Measurements from ENCODE around the gene NLGN2.
A peak's percentile ranks its signal among the peaks of the same experiment; 100 is the strongest.

The NLGN2 gene

GRCh38 chr17:7462474-7463371, 55.1 kb downstream of the NLGN2 start:
- Histone ChIP-seq H3K27me3 (replicated peaks; ENCODE audit: control insufficient read depth, insufficient read depth, low read length) (no peaks in the 10 kb centered on the region), H3K36me3 (ENCODE audit: control insufficient read depth, insufficient read depth, low read length, severe bottlenecking) (peaks cover 34% of the 10 kb centered on the region), H3K9ac (ENCODE audit: low read length) (no peak overlapping the region), H3K4me1 (ENCODE audit: control insufficient read depth, insufficient read depth, low read length) (peaks cover 27% of the 10 kb centered on the region), H3K4me3 (ENCODE audit: low read length) (no peak overlapping the region), H3K9me3 (ENCODE audit: control insufficient read depth, low read length) (no peaks in the 10 kb centered on the region)
- DNase-seq (ENCODE audit: low read depth), result no peak

GRCh38 chr17:7463372-7463846, 55.8 kb downstream of the NLGN2 start:
- H3K4me3 ChIP-seq (ENCODE audit: low read length), result no peak overlapping the region
- H3K9me3 ChIP-seq (ENCODE audit: control insufficient read depth, low read length), result no peaks in the 10 kb centered on the region
- H3K4me1 ChIP-seq (ENCODE audit: control insufficient read depth, insufficient read depth, low read length), result peaks cover 27% of the 10 kb centered on the region
- H3K36me3 ChIP-seq (ENCODE audit: control insufficient read depth, insufficient read depth, low read length, severe bottlenecking), result peaks cover 36% of the 10 kb centered on the region
- no peaks in the 10 kb centered on the region for H3K27me3 ChIP-seq (replicated peaks; ENCODE audit: control insufficient read depth, insufficient read depth, low read length)
- H3K9ac ChIP-seq (ENCODE audit: low read length), result no peak overlapping the region
- no peak for DNase-seq (ENCODE audit: low read depth)

GRCh38 chr17:7464081-7464480, 56.4 kb downstream of the NLGN2 start:
- Histone ChIP-seq H3K4me1 (ENCODE audit: control insufficient read depth, insufficient read depth, low read length) (peaks cover 29% of the 10 kb centered on the region), H3K9me3 (ENCODE audit: control insufficient read depth, low read length) (no peaks in the 10 kb centered on the region), H3K9ac (ENCODE audit: low read length) (no peak overlapping the region), H3K36me3 (ENCODE audit: control insufficient read depth, insufficient read depth, low read length, severe bottlenecking) (peaks cover 38% of the 10 kb centered on the region), H3K27me3 (replicated peaks; ENCODE audit: control insufficient read depth, insufficient read depth, low read length) (no peaks in the 10 kb centered on the region), H3K4me3 (ENCODE audit: low read length) (no peak overlapping the region)
- no peak for DNase-seq (ENCODE audit: low read depth)

GRCh38 chr17:7465597-7466275, 58.1 kb downstream of the NLGN2 start:
- H3K9ac ChIP-seq (ENCODE audit: low read length), result no peak overlapping the region
- DNase-seq (ENCODE audit: low read depth), result no peak
- peaks cover 38% of the 10 kb centered on the region for H3K36me3 ChIP-seq (ENCODE audit: control insufficient read depth, insufficient read depth, low read length, severe bottlenecking)
- H3K9me3 ChIP-seq (ENCODE audit: control insufficient read depth, low read length), result no peaks in the 10 kb centered on the region
- peaks cover 21% of the 10 kb centered on the region for H3K4me1 ChIP-seq (ENCODE audit: control insufficient read depth, insufficient read depth, low read length)
- no peaks in the 10 kb centered on the region for H3K27me3 ChIP-seq (replicated peaks; ENCODE audit: control insufficient read depth, insufficient read depth, low read length)
- no peak overlapping the region for H3K4me3 ChIP-seq (ENCODE audit: low read length)

GRCh38 chr17:7466318-7466638, 58.6 kb downstream of the NLGN2 start:
- DNase-seq (ENCODE audit: low read depth), result no peak
- Histone ChIP-seq H3K4me3 (ENCODE audit: low read length) (no peak overlapping the region), H3K36me3 (ENCODE audit: control insufficient read depth, insufficient read depth, low read length, severe bottlenecking) (peaks cover 35% of the 10 kb centered on the region), H3K9me3 (ENCODE audit: control insufficient read depth, low read length) (no peaks in the 10 kb centered on the region), H3K27me3 (replicated peaks; ENCODE audit: control insufficient read depth, insufficient read depth, low read length) (no peaks in the 10 kb centered on the region), H3K4me1 (ENCODE audit: control insufficient read depth, insufficient read depth, low read length) (peaks cover 22% of the 10 kb centered on the region), H3K9ac (ENCODE audit: low read length) (peak overlapping the region; percentile 33)

GRCh38 chr17:7466639-7467341, 59.1 kb downstream of the NLGN2 start:
- Histone ChIP-seq H3K27me3 (replicated peaks; ENCODE audit: control insufficient read depth, insufficient read depth, low read length) (no peaks in the 10 kb centered on the region), H3K9ac (ENCODE audit: low read length) (peak overlapping the region; percentile 33), H3K4me1 (ENCODE audit: control insufficient read depth, insufficient read depth, low read length) (peaks cover 20% of the 10 kb centered on the region), H3K4me3 (ENCODE audit: low read length) (no peak overlapping the region), H3K36me3 (ENCODE audit: control insufficient read depth, insufficient read depth, low read length, severe bottlenecking) (peaks cover 31% of the 10 kb centered on the region), H3K9me3 (ENCODE audit: control insufficient read depth, low read length) (no peaks in the 10 kb centered on the region)
- DNase-seq (ENCODE audit: low read depth), result no peak

- Histone ChIP-seq H3K4me1 (ENCODE audit: control insufficient read depth, insufficient read depth, low read length) (peaks cover 20% of the 10 kb centered on the region), H3K9ac (ENCODE audit: low read length) (no peak overlapping the region), H3K36me3 (ENCODE audit: control insufficient read depth, insufficient read depth, low read length, severe bottlenecking) (peaks cover 26% of the 10 kb centered on the region), H3K4me3 (ENCODE audit: low read length) (no peak overlapping the region), H3K27me3 (replicated peaks; ENCODE audit: control insufficient read depth, insufficient read depth, low read length) (no peaks in the 10 kb centered on the region), H3K9me3 (ENCODE audit: control insufficient read depth, low read length) (no peaks in the 10 kb centered on the region)
- no peak for DNase-seq (ENCODE audit: low read depth)
Measured at GRCh38 chr17:7467498-7467897, 59.9 kb downstream of the NLGN2 start.

GRCh38 chr17:7468290-7468689, 60.6 kb downstream of the NLGN2 start:
- no peak for DNase-seq (ENCODE audit: low read depth)

GRCh38 chr17:7468804-7469389, 61.3 kb downstream of the NLGN2 start:
- Histone ChIP-seq H3K27me3 (replicated peaks; ENCODE audit: control insufficient read depth, insufficient read depth, low read length) (no peaks in the 10 kb centered on the region), H3K9ac (ENCODE audit: low read length) (no peak overlapping the region), H3K36me3 (ENCODE audit: control insufficient read depth, insufficient read depth, low read length, severe bottlenecking) (peaks cover 12% of the 10 kb centered on the region), H3K4me3 (ENCODE audit: low read length) (no peak overlapping the region), H3K4me1 (ENCODE audit: control insufficient read depth, insufficient read depth, low read length) (peaks cover 20% of the 10 kb centered on the region), H3K9me3 (ENCODE audit: control insufficient read depth, low read length) (no peaks in the 10 kb centered on the region)
- no peak for DNase-seq (ENCODE audit: low read depth)

More at GRCh38 chr17:7468290-7468689, 60.6 kb downstream of the NLGN2 start:
- H3K4me1 ChIP-seq (ENCODE audit: control insufficient read depth, insufficient read depth, low read length), result peaks cover 20% of the 10 kb centered on the region
- peaks cover 18% of the 10 kb centered on the region for H3K36me3 ChIP-seq (ENCODE audit: control insufficient read depth, insufficient read depth, low read length, severe bottlenecking)
- H3K9ac ChIP-seq (ENCODE audit: low read length), result no peak overlapping the region
- H3K4me3 ChIP-seq (ENCODE audit: low read length), result no peak overlapping the region
- no peaks in the 10 kb centered on the region for H3K27me3 ChIP-seq (replicated peaks; ENCODE audit: control insufficient read depth, insufficient read depth, low read length)
- no peaks in the 10 kb centered on the region for H3K9me3 ChIP-seq (ENCODE audit: control insufficient read depth, low read length)
